Breast epithelium (tissue), 4 donors: ENCODE measurements around the gene SYTL3. TPM values are rescaled to one million over a fixed set of nuclear protein-coding genes. Genes with fewer than 3 reads are reported as not detected.
"Not testable (repeated sequence)": the region's sequence is repeated elsewhere in the genome, so short reads cannot be mapped to it uniquely, and the experiment has no call there.

Experiments
- DNase-seq, 2 donors: peaks; one replicate each; pipeline ENCODE4 v3.0.0-alpha.2; 2019; ENCODE audit warnings: low spot score in 2 of 2
- H3K27ac ChIP-seq, 2 donors: fragments of 200-600 bp; sonication (generic) in 1 of 2; one replicate each; pipeline ENCODE4 v1.5.1; 2016 to 2019; ENCODE audit warnings: mild to moderate bottlenecking in 1 of 2
- H3K27me3 ChIP-seq, 2 donors: fragments of 200-600 bp; sonication (generic) in 1 of 2; one replicate each; pipeline versions ENCODE4 v1.5.1 to v1.6.0; 2017 to 2019; ENCODE audit warnings: control low read depth in 1 of 2, mild to moderate bottlenecking in 1 of 2
- H3K36me3 ChIP-seq: fragments of 200-600 bp; one replicate; pipeline ENCODE4 v1.5.1; 2019
- H3K4me1 ChIP-seq, 2 donors: fragments of 200-600 bp; sonication (generic); one replicate each; pipeline ENCODE4 v1.5.1; 2016 to 2019; ENCODE audit warnings: control low read depth in 1 of 2
- H3K4me3 ChIP-seq, 3 donors: fragments of 200-600 bp; sonication (generic); 1 replicate in 2 of 3; 2 replicates in 1 of 3; pipeline ENCODE4 v1.5.1; 2016 to 2019; ENCODE audit warnings: mild to moderate bottlenecking in 3 of 3, moderate library complexity in 2 of 3
- H3K9me3 ChIP-seq, 2 donors: fragments of 200-600 bp; sonication (generic) in 1 of 2; one replicate each; pipeline ENCODE4 v1.5.1; 2016 to 2019; ENCODE audit warnings: control low read depth in 1 of 2
- POLR2A ChIP-seq: fragments of 450-650 bp; IDR thresholded peaks from one replicate; pipeline ENCODE4 v1.6.1; 2016; ENCODE audit warnings: antibody characterized with exemption, mild to moderate bottlenecking, moderate library complexity
- POLR2AphosphoS5 ChIP-seq, 3 donors: sonication (generic); formaldehyde crosslinking; IDR thresholded peaks; one replicate each; pipeline ENCODE4 v1.6.1; 2017; ENCODE audit warnings: antibody characterized with exemption in 3 of 3
- intact Hi-C: fragments of 100-400 bp; cut with DNase I; formaldehyde crosslinking; loops from one replicate; pipeline ENCODE4 v1.15.1; 2023; ENCODE audit warnings: low total_unique reads
- total RNA-seq, 3 donors: library from RNA; depleted of rRNA; stranded (reverse); fragments of >200 nt; gene quantifications; one replicate each; pipeline ENCODE4 v1.1.0, GENCODE V29; 2016
- TF ChIP-seq, protein P1 (sequence below), 3 donors: fragments of 450-650 bp; IDR thresholded peaks; one replicate each; pipeline ENCODE4 v1.5.1; 2016 to 2017; ENCODE audit warnings: antibody characterized with exemption in 3 of 3, mild to moderate bottlenecking in 3 of 3, moderate library complexity in 3 of 3

Gene SYTL3
- total RNA-seq, 3 donors from 2014 or later, result 5.2 to 8.0 (median 7.5) TPM

DNA sequence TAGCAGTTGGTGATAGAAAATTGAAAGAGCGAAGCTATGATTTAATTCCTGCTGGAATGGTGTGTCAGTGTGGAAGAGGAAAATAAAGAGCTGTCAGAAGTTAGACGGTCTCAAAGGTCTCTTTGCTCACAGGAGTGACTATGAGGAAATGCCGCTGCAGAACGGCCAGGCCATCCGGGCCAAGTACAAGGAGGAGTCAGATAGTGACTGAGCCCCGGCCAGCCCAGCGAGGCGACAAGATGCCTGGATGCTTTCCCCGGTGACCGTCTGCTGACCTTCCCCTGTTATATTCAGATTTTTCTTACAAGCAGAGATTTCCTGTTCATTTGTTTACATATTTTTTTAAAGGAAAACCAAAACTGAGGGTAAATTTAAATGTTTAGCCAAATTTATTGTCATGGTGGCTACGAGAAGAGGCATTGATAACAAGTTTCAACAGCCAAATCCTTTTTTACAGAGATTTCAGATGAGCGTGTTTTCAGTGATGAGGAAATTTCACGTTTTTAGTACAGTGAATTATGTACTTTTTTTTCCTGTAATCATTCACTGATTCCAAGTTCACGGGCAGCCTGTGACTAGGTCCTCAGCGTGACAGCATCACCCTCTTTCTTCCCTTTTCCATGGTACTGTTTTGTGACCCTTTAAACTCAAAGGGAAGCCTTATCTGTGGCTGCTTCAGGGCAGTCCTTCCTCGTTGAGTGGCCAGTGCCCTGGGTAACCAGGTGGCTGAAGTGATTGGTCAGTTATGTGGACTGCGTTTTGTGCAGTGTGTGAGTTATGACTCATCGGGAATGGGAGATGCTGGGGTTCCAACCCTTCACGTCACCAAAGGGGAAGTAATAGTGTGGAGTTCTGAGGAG is 17.9 kb upstream of the SYTL3 start:
- Histone ChIP-seq H3K27me3 (no peaks in the 10 kb centered on the region), H3K9me3 (no peaks in the 10 kb centered on the region), H3K36me3 (no peaks in the 10 kb centered on the region), H3K4me3 (peak overlapping the region in 1 of 3 donors; percentile 15), H3K4me1 (no peaks in the 10 kb centered on the region), H3K27ac (peak overlapping the region; percentile 58 to 60)
- no peak for DNase-seq
- TF ChIP-seq POLR2A (no peak), POLR2AphosphoS5 (IDR thresholded peaks at IDR 0.05) (no peak)
- intact Hi-C loops, result no loop called here

DNA sequence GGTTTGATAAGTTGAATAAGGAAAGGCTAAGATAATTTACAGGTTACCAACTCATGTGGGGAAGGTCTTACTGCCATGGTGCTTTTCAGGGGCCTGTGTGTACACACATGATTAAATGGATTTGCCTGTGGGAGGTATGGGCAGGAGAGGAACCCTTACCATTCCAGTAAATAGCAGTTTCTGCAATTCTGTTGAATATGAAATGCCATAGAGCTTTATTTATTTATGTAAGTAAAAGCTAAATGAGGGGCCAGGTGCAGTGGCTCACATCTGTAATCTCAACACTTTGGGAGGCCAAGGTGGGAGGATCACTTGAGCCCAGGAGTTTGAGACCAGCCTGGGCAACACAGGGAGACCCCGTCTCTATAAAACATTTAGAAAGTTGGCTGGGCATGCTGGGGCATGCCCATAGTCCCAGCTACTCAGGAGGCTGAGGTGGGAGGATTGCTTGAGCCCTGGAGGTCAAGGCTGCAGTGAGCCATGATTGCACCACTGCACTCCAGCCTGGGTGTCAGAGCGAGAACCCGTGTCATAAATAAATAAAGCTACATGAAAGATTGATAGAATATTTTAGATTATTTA is 17.2 kb upstream of the SYTL3 start:
- H3K27me3 ChIP-seq, H3K4me1 ChIP-seq, H3K9me3 ChIP-seq, H3K36me3 ChIP-seq, H3K4me3 ChIP-seq, intact Hi-C loops, DNase-seq: not testable (repeated sequence)
- H3K27ac ChIP-seq, result peak overlapping the region; percentile 58 to 60

DNA sequence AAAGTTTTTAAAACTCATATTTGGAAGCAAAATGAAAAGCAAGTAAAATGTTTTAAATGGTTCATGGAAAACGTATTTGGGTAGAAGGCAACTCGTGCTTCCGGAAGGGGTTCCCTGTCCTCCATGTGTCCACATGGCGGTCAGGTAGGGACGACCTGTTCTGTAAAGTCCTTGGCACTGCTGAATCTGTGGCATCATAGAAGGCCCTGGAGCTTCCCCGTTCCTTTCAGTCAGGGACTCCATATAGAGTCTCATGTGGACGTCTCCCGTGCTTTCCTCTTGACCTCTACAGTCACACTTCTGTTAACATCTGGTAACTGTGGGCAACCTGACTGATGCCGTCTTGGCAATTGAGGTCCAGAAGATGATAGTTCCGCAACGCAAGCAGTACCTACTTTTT is 16.7 kb upstream of the SYTL3 start:
- no peak for DNase-seq
- no peaks in the 10 kb centered on the region for H3K36me3 ChIP-seq
- no peak overlapping the region for H3K4me3 ChIP-seq
- intact Hi-C loops, result no loop called here
- H3K9me3 ChIP-seq, result no peaks in the 10 kb centered on the region
- H3K27ac ChIP-seq, result no peak overlapping the region
- no peaks in the 10 kb centered on the region for H3K4me1 ChIP-seq
- TF ChIP-seq POLR2AphosphoS5 (IDR thresholded peaks at IDR 0.05) (no peak), POLR2A (no peak)
- TF ChIP-seq, protein P1, sequence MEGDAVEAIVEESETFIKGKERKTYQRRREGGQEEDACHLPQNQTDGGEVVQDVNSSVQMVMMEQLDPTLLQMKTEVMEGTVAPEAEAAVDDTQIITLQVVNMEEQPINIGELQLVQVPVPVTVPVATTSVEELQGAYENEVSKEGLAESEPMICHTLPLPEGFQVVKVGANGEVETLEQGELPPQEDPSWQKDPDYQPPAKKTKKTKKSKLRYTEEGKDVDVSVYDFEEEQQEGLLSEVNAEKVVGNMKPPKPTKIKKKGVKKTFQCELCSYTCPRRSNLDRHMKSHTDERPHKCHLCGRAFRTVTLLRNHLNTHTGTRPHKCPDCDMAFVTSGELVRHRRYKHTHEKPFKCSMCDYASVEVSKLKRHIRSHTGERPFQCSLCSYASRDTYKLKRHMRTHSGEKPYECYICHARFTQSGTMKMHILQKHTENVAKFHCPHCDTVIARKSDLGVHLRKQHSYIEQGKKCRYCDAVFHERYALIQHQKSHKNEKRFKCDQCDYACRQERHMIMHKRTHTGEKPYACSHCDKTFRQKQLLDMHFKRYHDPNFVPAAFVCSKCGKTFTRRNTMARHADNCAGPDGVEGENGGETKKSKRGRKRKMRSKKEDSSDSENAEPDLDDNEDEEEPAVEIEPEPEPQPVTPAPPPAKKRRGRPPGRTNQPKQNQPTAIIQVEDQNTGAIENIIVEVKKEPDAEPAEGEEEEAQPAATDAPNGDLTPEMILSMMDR (IDR thresholded peaks at IDR 0.05), result no peak
- no peaks in the 10 kb centered on the region for H3K27me3 ChIP-seq

DNA sequence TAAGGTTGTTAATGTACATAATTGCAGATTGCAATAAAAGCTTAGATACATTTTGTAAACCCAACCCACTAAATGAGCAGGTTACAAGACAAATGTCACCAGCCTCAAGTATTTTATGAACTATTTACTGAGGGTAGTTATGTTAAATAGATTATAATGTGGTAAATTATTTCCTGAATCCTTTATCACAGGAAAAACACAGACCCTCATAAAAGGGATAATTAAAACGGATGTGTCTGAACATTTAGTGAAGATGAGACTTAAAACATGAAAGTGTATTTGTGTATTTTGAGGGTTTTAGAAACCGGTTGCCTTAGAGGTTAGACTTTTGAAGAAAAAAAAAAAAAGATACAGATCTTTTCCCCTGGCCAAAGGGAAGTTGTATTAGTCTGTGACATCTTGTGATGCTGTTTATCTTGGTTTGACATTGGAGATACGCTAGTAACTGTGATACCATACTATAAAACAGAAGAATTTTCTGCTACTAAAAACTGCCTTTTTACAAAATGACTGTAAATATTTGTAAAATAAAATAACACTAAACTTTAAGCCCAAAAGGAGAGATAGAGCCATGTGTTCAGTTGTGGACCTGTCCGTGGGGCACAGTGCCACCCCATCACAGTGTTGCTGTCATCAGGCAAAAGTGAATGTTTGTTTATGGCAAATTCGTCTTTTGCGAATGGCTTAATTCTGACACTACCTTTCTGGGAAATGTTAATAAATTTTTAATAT is 15.0 kb upstream of the SYTL3 start:
- Histone ChIP-seq H3K36me3 (no peaks in the 10 kb centered on the region), H3K4me3 (no peak overlapping the region), H3K4me1 (no peaks in the 10 kb centered on the region), H3K9me3 (no peaks in the 10 kb centered on the region), H3K27ac (no peak overlapping the region), H3K27me3 (no peaks in the 10 kb centered on the region)
- DNase-seq, result no peak
- intact Hi-C loops, result no loop called here
- no peak for TF ChIP-seq POLR2AphosphoS5 (IDR thresholded peaks at IDR 0.05)
- no peak for TF ChIP-seq POLR2A
- TF ChIP-seq, protein P1 (IDR thresholded peaks at IDR 0.05), result no peak

DNA sequence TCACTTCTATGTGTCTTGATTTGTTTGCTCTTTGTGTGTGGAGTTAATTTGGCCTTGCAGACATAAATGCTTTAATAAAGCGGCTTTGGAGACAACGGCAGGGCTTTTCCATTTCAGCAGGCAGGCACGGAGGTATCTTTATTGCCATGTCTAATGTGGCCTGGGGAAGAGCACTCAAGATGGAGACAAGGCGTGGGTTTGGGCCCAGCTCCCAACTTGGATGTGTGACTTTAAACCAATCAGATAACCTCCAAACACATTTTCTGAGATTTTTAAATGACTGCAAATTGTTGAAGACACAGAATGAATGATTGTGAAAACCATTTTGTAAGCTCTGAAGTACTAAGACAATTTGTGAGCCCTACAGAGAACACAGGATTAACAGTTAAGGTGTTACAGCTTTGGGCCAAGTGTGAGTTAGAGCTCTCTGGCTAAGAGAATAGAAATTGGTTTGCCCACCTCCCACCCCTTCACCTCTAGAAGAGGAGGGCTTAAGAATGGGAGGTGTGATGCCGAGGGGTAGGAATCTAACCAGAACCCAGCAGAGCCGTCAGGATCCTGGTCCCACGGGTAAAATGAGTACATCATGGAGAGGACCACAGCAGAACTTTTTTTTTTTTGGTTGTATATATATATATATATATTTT is 14.3 kb upstream of the SYTL3 start:
- Histone ChIP-seq H3K4me3 (no peak overlapping the region), H3K27ac (no peak overlapping the region), H3K9me3 (no peaks in the 10 kb centered on the region), H3K27me3 (no peaks in the 10 kb centered on the region), H3K36me3 (no peaks in the 10 kb centered on the region), H3K4me1 (no peaks in the 10 kb centered on the region)
- DNase-seq, result no peak
- intact Hi-C loops, result no loop called here
- TF ChIP-seq POLR2A (no peak), POLR2AphosphoS5 (IDR thresholded peaks at IDR 0.05) (no peak)
- TF ChIP-seq, protein P1 (IDR thresholded peaks at IDR 0.05), result no peak
